ENCODE data around the gene ARHGAP21.
"Not testable (repeated sequence)": the region's sequence is repeated elsewhere in the genome, so short reads cannot be mapped to it uniquely, and the experiment has no call there.

The ARHGAP21 gene

DNA sequence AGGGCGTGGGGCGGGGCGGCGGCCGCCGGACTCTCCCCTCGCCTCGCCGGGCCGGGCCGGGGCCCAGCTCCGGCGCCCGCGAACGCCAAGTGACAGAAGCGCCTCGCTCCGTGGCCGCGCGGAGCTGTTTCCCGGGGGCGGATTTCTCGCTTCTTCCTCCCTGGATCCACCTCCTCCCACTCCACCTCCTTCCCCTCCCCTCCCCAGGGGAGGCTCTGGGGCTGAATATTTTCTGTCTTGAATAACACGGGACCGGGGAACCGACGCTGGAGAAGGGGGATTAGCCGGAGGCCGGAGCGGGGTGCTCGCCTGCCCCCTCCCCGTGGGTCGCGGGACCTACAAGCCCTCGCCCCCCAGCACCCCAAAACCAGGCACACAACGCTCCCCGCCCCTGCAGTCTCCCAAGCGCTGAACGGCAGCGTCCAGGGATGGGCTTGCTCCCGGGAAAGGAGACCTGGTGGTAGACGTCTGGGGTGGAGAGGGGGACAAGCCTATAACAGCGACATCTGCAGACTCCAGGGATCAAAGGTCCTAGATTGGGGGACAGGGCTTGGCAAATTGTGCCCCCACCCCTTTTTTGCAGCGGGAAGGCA, at the start of gene ARHGAP21:
TSS of gene ARHGAP21 (minus strand) at position 100 of the 593 bp plus-strand sequence. CDS start 1,988 bp downstream, outside the sequence.
- peak; percentile 54 for DNase-seq (ENCODE audit: low spot score)

GRCh38 chr10:24771943-24772694, 48.4 kb upstream of the ARHGAP21 start:
- DNase-seq (ENCODE audit: low spot score), result no peak

DNA sequence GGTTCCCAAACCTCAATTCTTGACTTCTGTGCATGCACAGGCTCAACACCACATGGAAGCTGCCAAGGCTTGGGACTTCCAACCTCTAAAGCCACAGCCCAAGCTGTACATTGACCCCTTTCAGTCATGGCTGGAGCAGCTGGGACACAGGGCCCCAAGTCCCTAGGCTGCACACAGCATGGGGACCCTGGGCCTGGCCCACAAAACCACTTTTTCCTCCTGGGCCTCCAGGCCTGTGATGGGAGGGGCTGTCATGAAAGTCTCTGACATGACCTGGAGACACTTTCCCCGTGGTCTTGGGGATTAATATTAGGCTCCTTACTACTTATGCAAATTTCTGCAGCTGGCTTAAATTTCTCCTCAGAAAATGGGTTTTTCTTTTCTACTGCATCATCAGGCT, 41.3 kb upstream of the ARHGAP21 start:
- DNase-seq (ENCODE audit: low spot score), result not testable (repeated sequence)

DNA sequence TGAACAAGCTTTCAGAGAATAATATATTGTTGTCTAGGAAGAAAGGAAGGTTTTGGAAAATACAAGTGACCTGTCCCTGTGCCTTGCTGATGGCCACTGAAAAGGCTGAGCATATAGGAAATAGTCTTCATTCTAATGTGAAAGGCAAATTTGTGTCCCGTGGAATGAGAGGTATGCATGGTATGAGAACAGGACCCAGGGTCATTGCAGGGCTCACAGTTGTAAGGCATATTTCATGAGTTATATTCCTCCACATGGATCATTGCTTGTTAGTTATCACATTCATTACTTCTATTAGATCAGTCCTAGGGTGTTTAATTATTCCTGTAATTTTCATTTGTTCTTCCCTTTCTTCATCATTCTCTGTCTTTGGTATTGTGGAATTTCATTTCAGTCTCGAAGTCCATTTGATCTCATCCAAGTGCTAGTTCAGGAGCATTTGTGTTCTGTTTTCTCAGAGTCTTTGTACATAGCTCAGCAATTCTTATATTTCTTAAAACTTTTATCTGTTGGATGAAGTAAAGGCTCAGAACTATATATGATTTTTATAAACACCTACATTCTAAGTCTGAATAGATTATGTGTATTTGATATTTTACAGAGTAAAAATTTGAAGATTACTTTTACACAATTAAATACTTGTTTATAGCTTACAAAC, 39.4 kb upstream of the ARHGAP21 start:
- no peak for DNase-seq (ENCODE audit: low spot score)

DNA sequence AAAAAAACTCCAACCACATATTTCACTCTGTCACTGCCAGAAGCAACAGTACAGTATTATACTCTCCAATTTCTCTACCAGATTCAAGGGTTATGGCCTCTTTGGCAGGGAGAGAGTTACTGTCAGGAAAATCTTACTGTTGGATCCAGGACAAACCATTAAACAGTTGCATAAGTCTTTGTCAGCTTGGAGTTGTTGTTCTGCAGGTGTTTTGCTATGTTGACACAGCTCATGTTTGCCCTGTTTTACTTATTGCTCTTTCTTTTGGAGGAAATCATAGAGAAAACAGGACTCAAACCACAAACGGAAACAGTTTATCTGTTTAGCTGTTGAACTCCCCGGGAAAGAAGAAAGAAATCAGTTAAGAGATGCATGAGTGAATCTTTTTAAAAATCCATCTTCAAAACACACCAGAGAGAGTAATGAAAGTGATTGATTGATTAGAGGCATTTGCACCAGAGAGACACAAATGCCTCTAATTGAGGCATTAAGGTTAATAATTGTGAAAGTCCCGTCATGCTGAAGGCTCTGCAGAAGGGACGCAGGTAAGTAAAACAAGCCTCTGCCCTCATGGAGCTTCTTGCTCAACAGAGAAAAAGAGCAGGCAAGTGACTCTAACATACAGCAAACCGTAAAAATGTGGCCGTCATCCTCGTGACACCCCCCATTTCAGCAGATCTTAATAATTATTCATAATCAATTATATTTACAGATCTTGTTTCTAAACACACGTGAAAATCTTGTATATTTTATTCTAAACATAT, 38.7 kb upstream of the ARHGAP21 start:
- no peak for DNase-seq (ENCODE audit: low spot score)

DNA sequence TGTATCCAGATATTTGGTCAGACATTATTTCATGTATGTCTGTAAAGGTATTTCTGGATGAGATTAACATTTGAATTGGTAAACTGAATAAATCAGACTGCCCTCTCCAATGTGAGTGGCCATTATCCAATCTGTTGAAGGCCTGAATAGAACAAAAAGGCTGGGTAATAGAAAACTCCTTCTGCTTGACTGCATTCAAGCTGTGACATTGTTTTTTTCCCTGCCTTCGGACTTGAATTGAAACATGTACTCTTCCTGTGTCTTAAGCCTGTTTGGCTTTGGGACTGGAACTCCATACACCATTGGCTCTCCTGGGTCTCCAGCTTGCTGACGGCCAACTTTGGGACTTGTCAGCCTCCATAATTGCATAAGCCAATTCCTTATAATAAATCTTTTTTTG, 36.0 kb upstream of the ARHGAP21 start:
- DNase-seq (ENCODE audit: low spot score), result no peak

- not testable (repeated sequence) for DNase-seq (ENCODE audit: low spot score)
Observed at GRCh38 chr10:24758254-24758653, 34.6 kb upstream of the ARHGAP21 start.

DNA sequence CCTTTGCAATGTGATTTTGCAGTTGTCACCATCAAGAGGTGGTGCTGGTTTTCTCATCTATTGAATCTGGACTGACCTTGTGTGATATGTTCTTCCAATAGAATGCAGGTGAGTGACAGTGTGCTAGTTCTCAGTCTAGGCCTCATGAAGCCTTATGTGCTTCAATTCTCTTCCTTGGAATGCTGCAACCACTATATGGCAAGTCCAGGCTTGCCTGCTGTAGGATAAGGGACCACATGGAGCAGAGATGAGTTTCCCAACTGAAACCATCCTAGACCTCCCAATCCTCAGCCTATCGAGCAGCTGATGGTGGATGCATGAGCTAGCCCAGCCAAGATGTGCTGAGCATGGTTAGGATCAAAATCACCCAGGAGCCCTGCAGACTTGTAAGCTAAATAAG, 32.6 kb upstream of the ARHGAP21 start:
- DNase-seq (ENCODE audit: low spot score), result no peak

- no peak for DNase-seq (ENCODE audit: low spot score)
Observed at GRCh38 chr10:24751716-24752115, 28.0 kb upstream of the ARHGAP21 start.

DNA sequence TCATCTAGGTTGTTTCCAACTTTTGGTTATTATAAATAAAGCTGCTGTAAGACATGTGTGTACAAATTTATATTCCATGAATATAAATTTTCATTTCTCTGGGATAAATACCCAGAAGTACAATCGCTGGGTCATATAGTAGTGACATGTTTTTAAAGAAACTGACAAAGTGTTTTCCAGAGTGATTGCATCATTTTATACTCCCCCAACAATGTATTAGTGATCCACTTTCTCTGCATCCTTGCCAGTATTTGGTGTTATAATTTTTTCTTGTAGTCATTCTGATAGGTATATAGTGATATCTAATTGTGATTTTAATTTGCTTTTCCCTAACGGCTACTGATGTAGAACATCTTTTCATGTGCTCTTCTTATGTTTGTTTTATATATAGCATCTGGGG, 27.0 kb upstream of the ARHGAP21 start:
- no peak for DNase-seq (ENCODE audit: low spot score)

DNA sequence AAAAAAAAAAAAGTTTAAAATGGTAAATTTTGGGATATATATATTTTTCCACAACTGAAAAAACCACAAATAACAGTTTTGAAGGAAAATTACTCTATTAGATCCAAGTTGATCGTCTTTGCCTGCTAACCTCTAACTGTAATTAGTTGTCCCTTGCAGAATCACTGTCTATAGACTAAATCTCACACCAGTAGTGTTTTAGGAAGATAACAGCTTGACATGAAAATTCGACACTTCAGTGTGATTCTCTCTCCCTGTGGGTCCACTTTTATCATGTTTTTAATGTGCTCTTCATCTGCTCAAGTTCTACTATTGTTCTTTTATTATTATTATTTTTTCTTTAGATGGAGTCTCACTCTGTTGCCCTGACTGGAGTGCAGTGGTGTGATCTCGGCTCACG, 24.5 kb upstream of the ARHGAP21 start:
- DNase-seq (ENCODE audit: low spot score), result no peak

GRCh38 chr10:24744946-24745345, 21.3 kb upstream of the ARHGAP21 start:
- no peak for DNase-seq (ENCODE audit: low spot score)

GRCh38 chr10:24740714-24741113, 17.0 kb upstream of the ARHGAP21 start:
- no peak for DNase-seq (ENCODE audit: low spot score)

DNA sequence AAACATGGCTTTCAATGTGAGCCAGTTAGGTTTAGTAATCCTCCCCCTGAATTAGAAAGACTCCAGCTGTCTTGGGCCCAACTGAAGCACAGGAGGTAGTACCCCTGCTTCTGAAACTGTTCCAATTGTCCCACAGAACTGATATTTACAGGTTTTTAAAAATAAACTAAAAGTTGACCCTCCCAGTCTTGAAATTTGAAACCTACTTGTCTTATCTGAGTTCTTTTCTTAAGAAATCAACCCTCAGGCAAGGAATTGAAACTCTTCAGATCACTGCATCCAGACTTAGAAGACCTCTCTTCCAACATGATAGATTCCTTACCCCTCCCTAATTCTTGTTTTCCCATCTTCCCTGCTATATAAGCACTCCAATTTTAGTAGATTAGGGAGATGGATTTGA, 13.3 kb upstream of the ARHGAP21 start:
- DNase-seq (ENCODE audit: low spot score), result no peak

GRCh38 chr10:24731942-24732341, 8.3 kb upstream of the ARHGAP21 start:
- no peak for DNase-seq (ENCODE audit: low spot score)

GRCh38 chr10:24730811-24731210, 7.1 kb upstream of the ARHGAP21 start:
- DNase-seq (ENCODE audit: low spot score), result no peak

- no peak for DNase-seq (ENCODE audit: low spot score)
Observed at GRCh38 chr10:24727786-24728185, 4.1 kb upstream of the ARHGAP21 start.

GRCh38 chr10:24726626-24727025, 2.9 kb upstream of the ARHGAP21 start:
- DNase-seq (ENCODE audit: low spot score), result no peak

- not testable (repeated sequence) for DNase-seq (ENCODE audit: low spot score)
Observed at GRCh38 chr10:24726029-24726428, 2.3 kb upstream of the ARHGAP21 start.

GRCh38 chr10:24724381-24725228, 918 bp upstream of the ARHGAP21 start:
- DNase-seq (ENCODE audit: low spot score), result peak; percentile 95

DNA sequence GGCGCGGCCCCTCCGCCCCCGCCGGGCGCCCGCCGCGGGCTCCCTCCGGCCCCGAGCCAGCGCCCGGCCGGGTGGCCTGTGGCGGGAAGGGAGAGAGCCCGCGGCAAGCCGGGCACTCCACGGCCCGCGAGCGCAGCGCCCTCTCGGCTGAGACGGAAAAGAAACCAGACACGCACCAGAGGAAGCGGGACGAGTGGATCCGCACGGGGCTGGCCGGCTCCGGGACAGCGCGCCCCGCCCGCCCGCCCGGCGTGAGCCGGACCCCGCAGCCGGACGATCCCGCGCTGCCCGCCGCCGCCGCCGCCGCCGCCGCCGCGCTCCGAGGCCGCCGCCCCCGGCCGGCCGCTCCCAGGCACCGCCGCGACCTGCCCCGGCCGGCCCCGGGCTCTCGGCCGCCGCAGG, 300 bp downstream of the ARHGAP21 start:
- peak; percentile 37 for DNase-seq (ENCODE audit: low spot score)
